AG20443 (cell line): ENCODE data around the gene SLC66A2.

Experiments
- DNase-seq: peaks from one replicate; pipeline ENCODE4 v3.0.0; 2012; ENCODE audit warnings: low spot score, mixed read lengths

SLC66A2 gene

DNA sequence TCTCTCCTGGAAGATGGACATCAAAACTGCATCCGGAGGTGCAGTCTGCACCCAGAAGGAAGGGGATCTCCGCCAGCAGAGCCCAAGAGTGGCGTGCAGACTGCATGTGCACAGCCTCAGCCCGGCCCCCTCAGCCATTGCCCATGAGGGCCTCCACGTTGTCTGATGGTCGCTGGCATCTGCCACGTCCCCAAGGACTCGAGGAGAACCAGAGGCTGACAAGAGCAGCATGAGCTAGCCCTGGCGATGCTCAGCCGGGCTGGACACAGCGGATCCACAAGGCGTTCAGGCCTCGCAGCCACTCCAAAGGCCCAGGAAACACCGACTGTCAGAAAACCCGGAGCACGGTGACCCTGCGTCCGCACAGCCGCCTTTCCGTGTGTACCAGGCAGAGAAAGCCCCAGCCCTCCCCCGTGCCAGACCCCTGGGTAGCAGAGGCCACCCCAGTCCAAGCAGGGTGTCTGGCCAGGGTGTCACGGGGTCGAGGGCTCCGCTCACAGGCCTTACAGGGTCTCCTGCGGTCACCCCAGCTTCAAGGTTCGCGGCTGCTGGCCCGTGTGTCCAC, 48.3 kb downstream of the SLC66A2 start:
- no peak for DNase-seq

DNA sequence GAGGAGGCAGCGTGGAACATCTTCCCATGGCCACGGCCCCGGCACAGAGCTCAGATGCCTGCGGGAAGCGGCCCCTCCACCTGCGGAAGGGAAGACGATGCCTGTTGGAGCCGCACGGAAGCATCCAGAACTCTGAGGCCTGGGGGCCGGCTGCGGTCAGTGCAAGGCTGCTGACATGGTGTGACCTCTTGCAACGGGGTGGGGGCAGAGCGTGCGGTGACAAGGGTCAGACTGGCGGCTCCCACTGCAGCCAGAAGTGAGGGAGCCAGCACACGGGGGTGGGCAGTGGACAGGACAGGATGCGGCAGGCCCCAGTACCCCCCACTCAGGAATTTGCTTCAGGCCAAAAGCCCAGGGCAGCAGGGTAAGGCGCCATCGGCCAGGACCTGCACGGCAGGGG, 48.8 kb downstream of the SLC66A2 start:
- no peak for DNase-seq

DNA sequence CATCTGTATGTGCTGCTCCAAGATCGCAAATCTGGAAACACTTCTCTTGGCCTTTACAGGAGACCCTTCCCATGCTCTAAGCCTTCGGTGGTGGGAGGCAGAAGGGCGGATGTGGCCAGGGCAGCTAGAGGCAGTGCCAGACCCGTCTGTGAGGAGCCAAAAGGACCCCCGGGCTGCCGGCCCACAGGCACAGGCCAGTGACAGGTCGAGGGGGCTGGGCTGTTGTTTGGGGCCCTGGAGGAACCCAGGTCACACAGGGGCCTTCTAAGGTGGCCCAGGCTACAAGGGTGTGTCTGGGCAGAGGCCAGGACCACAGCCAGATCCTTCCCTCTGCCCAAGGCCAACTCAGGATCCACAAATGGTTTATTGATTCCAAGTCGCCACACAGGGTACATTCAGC, 49.4 kb downstream of the SLC66A2 start:
- no peak for DNase-seq

DNA sequence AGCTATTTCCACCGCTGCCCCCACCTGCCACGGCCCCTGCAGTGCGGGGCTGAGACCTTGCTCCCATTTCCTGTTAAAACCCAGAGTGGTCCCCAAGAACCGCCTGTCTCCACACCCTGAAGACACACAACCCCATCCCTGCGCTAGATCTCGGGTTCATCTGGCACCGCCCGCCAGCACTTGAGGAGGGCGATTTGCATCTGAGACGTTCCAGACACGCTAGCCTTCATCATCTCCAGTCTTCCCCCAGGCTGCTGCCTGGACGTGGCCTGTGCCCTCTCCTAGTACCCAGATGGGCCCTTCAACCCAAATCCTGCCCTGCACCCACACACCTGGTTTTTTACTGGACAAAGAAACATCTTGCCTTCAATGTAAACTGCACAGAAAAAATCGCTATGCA, 49.8 kb downstream of the SLC66A2 start:
- no peak for DNase-seq

DNA sequence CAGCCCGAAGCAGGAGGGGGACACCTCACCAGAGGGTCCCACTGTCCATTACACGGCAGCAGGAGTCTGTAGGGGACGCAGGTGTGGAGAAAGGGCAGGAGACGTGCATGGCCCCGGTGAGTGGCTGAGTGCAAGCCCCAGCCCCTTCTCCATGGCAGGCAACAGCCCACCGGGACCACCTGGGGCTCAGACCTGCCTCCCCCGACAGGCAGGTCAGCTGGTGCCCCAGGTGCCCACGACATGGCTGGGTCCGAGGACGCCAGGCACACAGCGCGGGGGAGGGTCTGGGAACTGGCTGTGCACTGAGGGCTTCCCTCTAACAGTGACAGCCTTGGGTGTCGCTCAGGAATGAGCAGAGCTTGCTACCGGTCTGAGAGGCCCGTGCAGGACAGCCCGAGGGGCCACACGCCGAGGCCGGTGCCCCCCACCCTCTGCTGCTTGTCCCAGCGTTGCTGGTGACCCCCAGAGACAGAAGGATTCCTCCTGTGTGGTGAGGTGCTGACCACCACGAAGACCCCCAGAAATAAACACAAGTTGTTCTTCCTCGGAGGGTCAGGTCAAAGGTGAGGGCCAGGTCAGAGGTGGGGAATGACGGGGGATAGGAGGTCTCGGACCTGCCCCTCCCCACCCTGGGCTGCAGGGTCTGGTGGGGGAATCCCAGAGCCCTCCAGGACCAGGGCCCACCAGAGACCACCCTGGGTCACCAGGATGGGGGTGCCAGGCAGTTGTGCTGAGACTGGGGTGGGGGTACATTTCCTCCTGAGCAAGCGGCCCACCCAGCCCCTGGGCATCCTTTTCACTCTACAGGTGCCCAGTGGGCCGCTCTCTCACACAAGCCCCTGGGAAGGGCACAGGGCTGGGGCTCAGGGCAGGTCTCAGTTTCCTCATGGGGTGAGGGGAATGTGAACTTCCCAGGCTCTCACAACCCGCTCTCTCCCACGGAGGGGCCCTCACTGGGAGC, 50.6 kb downstream of the SLC66A2 start:
- DNase-seq = no peak

DNA sequence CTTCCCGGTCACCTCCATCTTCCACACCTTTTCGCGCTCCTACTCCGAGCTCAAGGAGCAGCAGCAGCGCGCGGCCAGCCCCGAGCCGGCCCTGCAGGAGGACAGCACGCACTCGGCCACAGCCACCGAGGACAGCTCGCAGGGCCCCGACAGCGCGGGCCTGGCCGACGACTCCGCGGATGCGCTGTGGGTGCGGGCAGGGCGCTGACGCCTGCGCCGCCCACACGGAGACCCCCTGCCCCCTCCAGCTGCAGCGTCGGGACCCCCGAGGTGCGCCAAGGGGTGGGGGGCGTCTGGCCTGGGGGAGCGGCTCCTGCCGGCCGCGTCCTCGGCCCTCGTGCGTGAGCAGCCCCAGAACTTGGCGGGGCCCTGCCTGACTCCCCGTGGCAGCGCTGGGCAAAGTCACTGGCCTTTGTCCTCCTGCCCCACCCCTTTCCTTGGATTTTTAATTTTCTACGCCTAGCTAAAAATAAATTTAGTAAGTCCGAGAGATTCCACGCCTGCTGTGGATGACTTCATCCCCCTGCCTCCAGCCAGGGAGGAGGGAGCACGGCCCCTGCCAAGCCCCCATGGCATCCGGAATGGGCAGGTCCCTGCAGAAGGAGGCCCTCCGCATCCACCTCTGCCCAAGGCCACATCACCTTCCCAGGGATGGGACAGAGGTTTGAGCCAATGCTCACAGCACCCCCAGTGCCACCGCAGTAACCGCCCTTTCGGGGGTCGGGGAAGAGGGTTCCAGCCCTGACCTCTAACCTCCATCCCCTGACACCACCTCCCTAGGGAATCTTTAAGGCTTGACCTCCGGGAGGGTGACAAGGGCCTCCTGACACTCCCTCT, 51.6 kb downstream of the SLC66A2 start:
- DNase-seq = no peak

DNA sequence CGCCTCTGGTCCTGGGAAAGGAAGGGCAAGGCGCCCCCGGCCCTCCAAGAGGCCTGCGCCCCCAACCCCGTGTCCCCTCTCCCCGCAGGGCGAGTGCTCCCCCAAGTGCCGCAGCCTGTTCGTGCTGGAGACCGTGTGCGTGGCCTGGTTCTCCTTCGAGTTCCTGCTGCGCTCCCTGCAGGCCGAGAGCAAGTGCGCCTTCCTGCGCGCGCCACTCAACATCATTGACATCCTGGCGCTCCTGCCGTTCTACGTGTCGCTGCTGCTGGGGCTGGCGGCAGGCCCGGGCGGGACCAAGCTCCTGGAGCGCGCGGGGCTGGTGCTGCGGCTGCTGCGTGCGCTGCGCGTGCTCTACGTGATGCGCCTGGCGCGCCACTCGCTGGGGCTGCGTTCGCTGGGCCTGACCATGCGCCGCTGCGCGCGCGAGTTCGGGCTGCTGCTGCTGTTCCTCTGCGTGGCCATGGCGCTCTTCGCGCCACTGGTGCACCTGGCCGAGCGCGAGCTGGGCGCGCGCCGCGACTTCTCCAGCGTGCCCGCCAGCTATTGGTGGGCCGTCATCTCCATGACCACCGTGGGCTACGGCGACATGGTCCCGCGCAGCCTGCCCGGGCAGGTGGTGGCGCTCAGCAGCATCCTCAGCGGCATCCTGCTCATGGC, 52.4 kb downstream of the SLC66A2 start:
- no peak for DNase-seq

DNA sequence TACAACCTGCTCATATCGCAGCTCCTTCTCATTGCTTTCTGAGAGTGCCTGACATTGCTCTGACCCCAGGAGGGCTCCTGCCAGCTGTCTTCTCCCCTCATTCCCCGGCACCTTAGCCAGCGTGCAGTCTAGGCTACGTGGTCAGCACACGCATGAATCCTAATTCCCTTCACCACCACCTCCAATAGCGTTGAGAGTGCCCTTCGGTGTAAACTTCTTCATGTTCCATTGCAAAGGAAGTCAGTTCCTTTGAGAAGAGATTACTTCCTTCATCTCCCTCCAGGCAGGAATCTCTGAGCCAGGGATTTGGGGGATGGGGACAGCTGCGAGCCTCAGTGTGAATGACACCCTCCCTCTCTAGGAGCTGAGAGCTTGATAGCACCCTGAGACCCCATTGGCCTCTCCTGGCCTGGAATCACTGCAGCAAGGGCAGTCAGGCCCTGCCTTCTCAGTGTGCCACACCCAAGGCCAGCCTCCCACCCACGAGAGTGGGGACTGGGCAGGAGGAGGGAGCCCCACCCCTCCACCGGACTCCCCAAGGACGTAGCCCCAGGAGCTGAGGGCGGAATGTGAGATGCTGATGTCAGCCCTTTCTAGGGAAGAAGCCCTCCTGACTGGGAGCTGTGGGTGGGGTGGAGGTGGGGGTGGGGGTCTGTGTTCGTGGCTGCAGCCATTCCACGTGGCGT, 53.4 kb downstream of the SLC66A2 start:
- DNase-seq = no peak

DNA sequence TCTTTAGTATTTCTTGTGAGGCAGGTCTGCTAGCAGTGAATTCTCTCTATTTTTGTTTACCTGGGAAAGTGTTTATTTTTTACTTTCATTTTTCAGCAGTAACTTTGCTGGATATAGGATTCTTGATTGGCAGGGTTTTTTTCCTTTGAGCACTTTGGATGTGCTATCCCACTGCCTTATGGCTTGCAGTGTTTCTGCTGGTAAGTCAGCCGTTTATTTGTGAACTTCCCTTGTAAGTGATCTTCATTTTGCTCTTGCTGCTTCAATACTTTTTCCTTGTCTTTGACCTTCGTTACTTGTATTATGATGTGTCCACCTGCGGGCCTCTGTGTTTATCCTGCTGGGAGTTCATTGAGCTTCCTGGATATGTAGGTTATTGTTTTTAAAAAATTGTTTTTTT, 54.7 kb downstream of the SLC66A2 start:
- no peak for DNase-seq

DNA sequence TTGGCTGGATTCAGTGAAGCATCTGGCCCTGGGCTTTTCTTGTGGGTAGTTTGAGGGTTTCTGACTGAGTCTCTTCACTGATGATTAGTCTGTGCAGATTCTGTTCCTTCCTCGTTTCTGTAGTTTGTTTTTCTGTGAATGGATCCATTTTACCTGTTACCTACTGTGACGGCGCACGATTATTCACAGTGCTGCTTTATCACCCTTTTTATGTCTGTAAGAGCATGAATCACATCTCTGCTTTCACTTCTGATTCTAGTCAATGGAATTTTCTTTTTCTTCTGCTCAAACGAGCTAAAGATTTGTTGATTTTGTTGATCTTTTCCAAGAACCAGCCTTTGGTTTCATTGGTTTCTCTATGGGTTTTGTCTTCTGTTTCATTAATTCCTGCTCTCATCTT, 60.8 kb downstream of the SLC66A2 start:
- no peak for DNase-seq

DNA sequence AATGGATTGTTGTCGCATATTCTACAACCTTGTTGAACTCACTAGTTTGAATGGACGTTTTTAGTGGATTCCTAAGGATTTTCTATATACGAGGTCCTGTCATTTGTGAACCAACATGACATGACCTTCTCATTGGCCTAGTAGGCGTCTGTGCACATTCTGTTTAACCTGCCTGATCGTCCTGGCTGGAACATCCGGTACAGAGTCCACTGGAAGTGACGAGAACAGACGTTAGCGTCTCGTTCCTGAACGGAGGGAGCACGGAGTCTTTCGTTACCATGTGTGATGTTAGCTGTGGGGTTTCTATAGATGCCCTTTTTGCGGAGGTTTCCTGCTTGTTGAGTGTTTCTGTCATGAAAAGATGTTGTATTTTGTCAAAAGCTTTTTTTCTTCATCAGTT, 61.9 kb downstream of the SLC66A2 start:
- DNase-seq = no peak

DNA sequence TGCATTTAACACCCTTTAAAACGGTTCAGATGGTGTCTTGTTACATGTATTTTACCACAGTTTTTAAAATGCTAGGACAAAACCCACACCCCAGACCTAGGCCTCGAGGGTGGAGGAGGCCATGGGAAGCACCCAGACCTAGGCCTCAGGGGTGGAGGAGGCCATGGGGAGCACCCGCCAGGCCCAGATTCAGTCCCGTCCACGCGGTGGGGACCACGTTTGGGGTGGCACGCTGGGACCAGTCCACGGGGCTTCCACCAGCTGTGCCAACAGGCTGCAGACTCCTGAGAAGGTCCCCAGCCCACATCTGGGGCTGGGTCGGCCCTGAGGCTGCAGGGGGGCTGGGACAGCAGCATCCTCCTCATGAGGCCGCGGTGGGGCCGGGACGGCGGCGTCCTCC, 63.4 kb downstream of the SLC66A2 start:
- no peak for DNase-seq

DNA sequence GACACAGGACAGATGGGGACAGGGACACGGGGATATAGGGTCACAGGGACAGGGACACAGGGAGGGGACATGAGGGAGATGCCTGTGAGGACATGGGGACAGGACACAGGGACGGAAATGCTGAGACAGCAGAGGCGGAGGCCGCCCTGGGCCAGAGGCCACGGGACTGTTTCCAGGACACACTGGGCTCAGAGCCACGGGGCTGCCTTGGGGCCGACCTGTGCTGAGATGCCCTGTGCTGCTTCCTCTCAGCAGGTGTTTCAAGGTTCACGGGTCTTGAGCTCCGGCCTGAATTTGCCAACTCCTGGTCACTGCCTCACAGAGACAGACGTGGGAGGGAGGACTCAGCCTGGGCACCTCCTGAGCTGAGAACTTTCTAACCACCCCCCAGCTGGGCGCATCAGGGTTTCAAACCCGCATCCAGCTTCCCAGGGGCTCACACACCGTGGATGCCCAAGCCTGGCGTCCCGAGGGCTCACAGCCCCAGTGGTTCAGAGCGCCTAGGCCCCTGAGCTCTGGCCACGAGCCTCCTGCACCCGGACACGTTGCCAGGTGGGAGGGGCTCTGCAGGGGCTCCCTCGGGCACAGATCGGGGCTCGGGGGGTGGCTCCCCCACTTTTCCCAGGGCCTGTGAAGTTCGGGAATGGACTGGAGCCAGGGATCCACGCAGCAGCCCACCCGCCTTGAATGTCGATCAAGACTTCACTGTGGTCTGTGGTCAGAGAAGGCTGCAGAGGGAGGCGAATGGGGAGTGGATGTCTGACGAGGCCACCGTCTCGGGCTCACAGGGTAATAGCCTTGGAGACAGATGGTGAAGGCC, 64.1 kb downstream of the SLC66A2 start:
- no peak for DNase-seq

DNA sequence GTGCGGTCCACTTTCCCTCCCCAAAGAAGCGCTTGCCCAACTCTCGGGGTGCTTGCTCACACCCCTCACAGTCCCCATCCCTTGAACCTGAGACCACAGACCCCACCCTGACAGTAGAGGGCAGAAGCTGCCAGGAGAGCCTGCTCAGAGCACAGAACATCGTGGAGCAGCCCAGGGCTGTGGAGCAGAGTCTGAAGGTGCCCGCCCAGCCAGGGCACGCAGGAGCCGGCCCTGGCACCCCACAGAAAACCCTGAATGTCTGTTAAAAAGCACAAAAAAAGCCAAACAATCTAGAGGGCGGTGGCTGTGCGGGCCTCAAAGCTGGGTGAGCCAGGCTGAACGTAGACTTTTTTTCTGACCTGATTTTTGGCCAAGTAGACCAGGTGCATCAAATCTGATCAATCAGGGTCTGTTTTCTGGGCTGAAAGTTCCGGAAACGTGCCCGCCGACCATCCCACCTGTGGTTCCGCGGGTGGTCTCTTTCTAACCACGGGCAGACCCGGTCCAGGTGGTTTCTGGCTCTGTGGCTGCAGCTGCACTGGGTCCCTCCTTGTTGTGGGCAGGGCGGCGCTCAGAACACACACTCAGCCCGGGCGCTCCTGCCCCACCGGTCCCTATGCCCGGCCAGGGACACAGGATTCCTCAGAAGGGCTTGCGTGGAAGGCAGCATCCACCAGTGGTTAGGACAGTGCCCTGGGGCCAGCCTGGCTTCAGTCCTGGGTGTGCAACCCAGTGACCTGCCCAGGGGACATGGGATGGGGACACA, 66.3 kb downstream of the SLC66A2 start:
- DNase-seq = peak; percentile 5

DNA sequence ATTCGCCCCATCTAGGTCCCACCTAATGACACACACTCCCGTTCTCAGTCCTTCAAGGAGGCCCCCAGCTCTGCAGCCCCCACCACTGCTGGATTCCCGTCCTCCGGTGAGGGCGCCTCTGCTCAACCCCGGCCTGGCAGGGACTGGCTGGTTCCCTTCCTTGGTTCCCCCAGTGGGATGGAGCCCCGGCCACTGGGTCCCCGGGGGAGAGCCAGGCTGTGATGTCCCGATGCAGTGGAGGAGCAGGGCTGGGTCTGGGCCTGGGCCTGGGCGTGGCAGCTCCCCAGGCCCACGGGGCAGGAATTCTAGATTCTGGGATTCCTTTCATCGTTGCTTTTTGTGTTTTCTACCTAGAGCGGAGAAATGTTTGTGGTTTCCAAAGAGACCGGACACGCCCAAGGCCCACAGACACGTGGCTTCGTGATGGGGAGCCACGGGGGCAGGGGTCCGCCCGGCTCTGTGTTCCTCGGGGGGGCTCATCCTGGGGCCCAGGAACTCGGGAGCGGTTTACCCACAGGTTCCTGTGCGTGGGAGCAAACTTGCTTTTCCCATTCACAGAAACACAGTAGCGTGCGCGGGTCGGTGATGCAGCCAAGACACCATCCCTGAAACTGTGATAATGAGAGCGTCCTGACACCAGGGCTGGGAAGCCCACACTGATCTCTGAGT, 67.0 kb downstream of the SLC66A2 start:
- DNase-seq = peak; percentile 3

DNA sequence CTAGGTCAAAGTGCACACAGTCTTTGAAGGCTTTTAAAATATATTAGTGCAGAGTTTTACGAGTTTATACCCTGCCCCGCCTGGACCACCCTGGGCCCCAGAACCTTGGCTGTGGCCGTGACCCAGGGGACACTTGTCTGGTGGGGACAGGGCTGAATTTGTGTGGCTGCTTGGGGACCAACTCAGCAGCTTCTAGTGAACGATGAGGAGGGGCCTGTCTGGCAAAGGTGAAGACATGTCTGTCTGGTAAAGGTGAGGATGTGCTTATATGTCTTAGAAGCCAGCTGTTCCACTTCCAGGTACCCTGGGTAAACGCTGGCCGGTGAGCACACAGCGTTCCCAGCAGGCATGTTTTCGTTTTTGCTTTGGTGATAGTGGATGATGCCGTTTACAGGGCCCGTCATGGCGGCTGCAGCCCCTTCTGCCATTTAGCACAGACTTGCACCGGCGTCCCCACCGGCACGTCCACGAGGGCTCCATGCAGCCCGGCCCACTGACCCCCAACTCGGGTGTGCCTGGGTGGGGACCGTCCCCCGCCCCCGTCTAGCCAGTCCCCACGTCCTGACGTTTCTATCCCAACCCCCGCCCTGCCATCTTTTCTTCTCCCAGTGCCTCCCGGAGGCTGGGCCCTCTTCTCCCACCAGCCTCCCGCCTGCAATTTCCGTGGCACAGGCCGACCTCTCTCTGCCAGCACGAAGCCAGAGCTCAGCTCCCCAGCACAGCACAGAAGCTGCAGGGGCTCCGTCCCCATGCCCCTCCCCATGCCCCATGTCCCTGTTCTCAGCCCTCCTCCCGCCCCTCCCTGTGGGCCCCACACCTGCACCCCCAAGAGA, 67.8 kb downstream of the SLC66A2 start:
- peak; percentile 4 for DNase-seq

DNA sequence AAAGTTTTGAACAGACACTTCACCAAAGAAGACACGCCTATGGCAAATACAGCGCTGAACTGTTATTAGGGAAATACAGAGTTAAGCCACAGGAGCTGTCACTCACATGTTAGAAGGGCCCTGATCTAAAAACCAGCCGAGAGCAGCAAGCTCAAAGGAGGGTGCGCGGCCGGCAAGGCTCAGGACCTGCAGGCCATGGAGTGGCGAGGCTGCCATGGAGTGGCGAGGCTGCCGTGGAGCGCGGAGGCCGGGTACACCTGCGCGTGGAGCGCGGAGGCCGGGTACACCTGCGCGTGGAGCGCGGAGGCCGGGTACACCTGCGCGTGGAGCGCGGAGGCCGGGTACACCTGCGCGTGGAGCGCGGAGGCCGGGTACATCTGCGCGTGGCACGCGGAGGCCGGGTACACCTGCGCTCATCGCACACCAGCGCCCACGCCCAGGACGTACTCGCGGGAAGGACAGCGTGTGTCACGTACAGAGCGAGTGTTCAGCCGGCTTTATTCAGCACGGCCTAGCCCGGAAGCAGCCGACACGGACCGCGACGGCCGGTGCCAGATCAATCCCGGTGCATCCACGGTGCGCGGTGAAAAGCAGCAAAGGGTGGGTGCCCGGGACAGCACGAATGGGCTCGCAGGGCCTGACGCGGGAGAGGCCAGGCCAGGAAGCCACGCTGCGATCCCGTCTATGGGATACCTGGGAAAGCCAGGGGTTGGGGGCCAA, 68.8 kb downstream of the SLC66A2 start:
- no peak for DNase-seq

DNA sequence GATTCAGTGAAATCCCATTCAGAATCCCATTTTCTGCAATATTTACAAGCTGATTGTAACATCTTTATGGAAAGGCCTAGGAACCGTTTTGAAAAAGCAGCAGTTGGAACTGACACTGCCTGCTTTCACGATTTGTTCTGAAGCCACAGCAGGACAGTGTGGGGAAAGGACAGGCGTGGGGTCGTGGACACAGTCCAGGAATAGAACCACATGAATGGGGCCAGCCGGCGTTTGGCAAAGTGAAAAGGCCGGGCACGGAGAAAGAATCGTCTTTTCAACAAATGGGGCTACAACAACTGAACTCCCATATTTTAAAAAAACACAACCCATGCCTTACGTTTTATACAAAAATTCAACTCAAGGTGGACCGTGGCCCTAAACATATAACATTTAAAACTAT, 69.8 kb downstream of the SLC66A2 start:
- no peak for DNase-seq
